DOHH2 (cell line): ENCODE results near the gene SYT6.

Experiments used
- EZH2phosphoT487 ChIP-seq: fragments of 200-600 bp; sonication (generic); IDR thresholded peaks from 2 replicates; pipeline ENCODE4 v1.6.1; 2017; ENCODE audit warnings: borderline replicate concordance, mild to moderate bottlenecking, antibody characterized with exemption, low read length, moderate library complexity, mixed read lengths
- TF ChIP-seq, protein P1 (sequence below): fragments of 200-600 bp; sonication (generic); IDR thresholded peaks from one replicate; pipeline ENCODE4 v1.5.1; 2014; ENCODE audit warnings: antibody characterized with exemption, mild to moderate bottlenecking, low read depth, low read length; ENCODE audit not compliant: poor library complexity, severe bottlenecking

DNA sequence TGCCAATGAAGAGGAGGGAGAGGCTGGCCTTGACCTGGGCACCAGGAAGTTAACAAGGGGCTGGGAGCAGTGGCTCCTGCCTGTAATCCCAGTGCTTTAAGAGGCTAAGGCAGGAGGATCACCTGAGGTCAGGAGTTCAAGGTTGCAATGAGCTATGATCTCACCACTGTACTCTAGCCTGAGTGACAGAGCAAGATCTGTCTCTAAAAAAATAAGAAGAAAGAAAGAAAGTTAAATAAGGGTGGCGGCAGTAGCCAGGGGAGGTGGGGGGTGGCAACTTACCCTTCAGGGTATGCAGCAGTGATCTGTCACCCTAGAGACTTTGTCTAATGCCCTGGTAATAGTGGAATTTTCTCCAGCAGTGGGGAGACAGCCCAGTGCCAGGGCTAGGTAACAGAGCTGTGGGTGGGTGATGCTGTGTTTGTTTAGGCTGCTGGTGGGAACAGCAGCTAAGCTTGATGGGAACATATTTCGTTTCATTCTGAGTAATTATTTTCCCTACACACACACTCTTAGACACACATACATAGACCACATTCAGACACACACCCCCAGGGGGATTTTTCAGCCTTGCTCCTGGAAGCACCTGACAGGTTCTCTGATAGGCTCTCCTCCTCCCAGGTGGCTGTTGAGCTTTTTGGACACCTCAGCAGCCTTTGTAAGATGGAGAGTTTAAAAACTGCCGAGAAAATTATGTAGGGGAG, 11.3 kb upstream of the SYT6 start:
- TF ChIP-seq, protein P1, sequence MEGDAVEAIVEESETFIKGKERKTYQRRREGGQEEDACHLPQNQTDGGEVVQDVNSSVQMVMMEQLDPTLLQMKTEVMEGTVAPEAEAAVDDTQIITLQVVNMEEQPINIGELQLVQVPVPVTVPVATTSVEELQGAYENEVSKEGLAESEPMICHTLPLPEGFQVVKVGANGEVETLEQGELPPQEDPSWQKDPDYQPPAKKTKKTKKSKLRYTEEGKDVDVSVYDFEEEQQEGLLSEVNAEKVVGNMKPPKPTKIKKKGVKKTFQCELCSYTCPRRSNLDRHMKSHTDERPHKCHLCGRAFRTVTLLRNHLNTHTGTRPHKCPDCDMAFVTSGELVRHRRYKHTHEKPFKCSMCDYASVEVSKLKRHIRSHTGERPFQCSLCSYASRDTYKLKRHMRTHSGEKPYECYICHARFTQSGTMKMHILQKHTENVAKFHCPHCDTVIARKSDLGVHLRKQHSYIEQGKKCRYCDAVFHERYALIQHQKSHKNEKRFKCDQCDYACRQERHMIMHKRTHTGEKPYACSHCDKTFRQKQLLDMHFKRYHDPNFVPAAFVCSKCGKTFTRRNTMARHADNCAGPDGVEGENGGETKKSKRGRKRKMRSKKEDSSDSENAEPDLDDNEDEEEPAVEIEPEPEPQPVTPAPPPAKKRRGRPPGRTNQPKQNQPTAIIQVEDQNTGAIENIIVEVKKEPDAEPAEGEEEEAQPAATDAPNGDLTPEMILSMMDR, result no peak
- TF ChIP-seq EZH2phosphoT487, result no peak
